Measurements from ENCODE around the gene KCNIP4.

DNA sequence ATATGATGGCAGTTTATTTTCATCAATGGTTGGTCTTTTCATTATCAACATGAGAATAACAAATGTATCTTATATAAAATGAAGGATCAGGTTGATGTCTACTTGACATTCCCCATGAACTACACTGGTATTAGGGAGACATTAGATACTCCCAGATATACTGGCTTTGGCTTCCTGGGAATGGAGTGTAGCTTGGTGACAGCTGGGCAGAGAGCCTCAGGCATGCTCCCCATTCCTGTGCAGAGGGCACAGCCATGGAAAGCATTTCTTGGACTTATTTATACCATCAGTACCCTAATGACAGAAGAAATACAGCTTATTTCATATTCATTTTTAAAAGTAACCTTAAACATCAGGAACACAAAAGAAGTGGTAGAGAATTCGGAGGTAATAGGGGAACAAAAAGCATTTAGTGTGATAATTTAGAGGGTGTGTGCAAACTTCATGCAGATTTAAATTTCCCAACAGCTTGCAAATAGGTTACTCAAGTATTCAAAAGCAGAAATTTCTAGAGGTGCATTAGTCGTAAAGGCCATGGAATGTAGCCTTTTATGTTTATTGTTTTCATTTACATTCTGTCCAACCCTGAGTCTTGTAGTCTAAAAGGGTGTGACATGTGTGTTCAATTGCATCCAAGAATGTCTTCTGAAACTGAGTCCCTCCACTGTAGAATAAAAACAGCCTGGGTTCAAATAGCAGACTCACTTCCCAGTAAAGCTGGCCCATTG lies 573.8 kb downstream of the KCNIP4 start:
- no peak for TF ChIP-seq POLR2A (IDR thresholded peaks at IDR 0.05)
- TF ChIP-seq, protein P1, sequence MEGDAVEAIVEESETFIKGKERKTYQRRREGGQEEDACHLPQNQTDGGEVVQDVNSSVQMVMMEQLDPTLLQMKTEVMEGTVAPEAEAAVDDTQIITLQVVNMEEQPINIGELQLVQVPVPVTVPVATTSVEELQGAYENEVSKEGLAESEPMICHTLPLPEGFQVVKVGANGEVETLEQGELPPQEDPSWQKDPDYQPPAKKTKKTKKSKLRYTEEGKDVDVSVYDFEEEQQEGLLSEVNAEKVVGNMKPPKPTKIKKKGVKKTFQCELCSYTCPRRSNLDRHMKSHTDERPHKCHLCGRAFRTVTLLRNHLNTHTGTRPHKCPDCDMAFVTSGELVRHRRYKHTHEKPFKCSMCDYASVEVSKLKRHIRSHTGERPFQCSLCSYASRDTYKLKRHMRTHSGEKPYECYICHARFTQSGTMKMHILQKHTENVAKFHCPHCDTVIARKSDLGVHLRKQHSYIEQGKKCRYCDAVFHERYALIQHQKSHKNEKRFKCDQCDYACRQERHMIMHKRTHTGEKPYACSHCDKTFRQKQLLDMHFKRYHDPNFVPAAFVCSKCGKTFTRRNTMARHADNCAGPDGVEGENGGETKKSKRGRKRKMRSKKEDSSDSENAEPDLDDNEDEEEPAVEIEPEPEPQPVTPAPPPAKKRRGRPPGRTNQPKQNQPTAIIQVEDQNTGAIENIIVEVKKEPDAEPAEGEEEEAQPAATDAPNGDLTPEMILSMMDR (IDR thresholded peaks at IDR 0.05): no peak

All from tibial nerve (tissue), 3 donors.